Ovary (tissue), 9 donors: Measurements from ENCODE around the gene TMEM217. TPM values are rescaled to one million over a fixed set of nuclear protein-coding genes. Genes with fewer than 3 reads are reported as not detected.

ENCODE experiments used
- DNase-seq, 5 donors: peaks; one replicate each; pipeline ENCODE4 v3.0.0-alpha.2; 2019 to 2020
- H3K27ac ChIP-seq, 2 donors: fragments of 200-600 bp; one replicate each; pipeline versions ENCODE4 v1.5.1 to v1.8.0; 2019 to 2022
- H3K27me3 ChIP-seq: fragments of 200-600 bp; one replicate; pipeline ENCODE4 v1.8.0; 2022
- H3K36me3 ChIP-seq: fragments of 200-600 bp; sonication (generic); one replicate; pipeline ENCODE4 v1.5.1; 2019
- H3K4me1 ChIP-seq: one replicate; pipeline ENCODE4 v1.8.1; 2013; ENCODE audit warnings: mild to moderate bottlenecking, moderate library complexity; ENCODE audit not compliant: insufficient read depth
- H3K4me3 ChIP-seq: fragments of 200-600 bp; sonication (generic); one replicate; pipeline ENCODE4 v1.5.1; 2017
- H3K9me3 ChIP-seq, 2 donors: fragments of 200-600 bp in 1 of 2; sonication (generic) in 1 of 2; one replicate each; pipeline versions ENCODE4 v1.5.1 to v1.8.1; 2013 to 2019; ENCODE audit warnings: mild to moderate bottlenecking in 1 of 2, moderate library complexity in 1 of 2
- EP300 ChIP-seq: sonication (generic); formaldehyde crosslinking; IDR thresholded peaks from one replicate; pipeline ENCODE4 v1.6.1; 2017; ENCODE audit warnings: antibody characterized with exemption
- POLR2A ChIP-seq: fragments of 450-650 bp; IDR thresholded peaks from one replicate; pipeline ENCODE4 v1.6.1; 2017; ENCODE audit warnings: antibody characterized with exemption, mild to moderate bottlenecking, moderate library complexity
- WGBS, 3 donors: extraction: QIAGEN DNeasy Blood & Tissue Kit in 1 of 3; methylation state at CpG; one replicate each; pipeline versions ENCODE4 v1.1.5 to v1.1.7; 2013 to 2017; 5-methylcytosine and 5-hydroxymethylcytosine counted together
- intact Hi-C, 4 donors: fragments of 100-400 bp; cut with DNase I; formaldehyde crosslinking; loops; one replicate each; pipeline versions ENCODE4 v1.11.0 to v1.15.1; 2022 to 2023
- polyA plus RNA-seq, 2 donors: library from polyadenylated mRNA; stranded (reverse); fragments of 200-250 nt in 1 of 2; fragments of 350-450 nt in 1 of 2; fragmentation: Illumina TruSeq in 1 of 2; extraction: RNeasy Lipid Tissue Mini Kit (QIAGEN cat#74804) in 1 of 2; gene quantifications; one replicate each; pipeline ENCODE4 v1.2.3, GENCODE V29; 2013 to 2014
- total RNA-seq, 7 donors: library from RNA; depleted of rRNA in 2 of 7; stranded (reverse); fragments of >200 nt in 2 of 7; fragmentation: NEBNext Ultra II Directional in 3 of 7; extraction: Animal tissue kit (Norgen Biotek cat#: 25700) in 3 of 7; gene quantifications; one replicate each; pipeline versions ENCODE4 v1.1.0 to v1.2.4, GENCODE V29; 2016 to 2023
- TF ChIP-seq, protein P1 (sequence below), 3 donors: fragments of 450-650 bp in 2 of 3; fragments of 200-600 bp in 1 of 3; IDR thresholded peaks; one replicate each; pipeline versions ENCODE4 v1.5.1 to v1.8.0; 2016 to 2022; ENCODE audit warnings: antibody characterized with exemption in 3 of 3, mild to moderate bottlenecking in 1 of 3
- donor health status: DM: no; HTN: no; CAD: no; lungs with moderate emphysema.
- donor health status: DM: no; HTN: no; CAD: no.
- donor health status: Bipolar disorder and iron deficiency.
- donor health status: DM: yes; HTN: yes; CAD: no.
- donor health status: DM: no; HTN: no; CAD: no.
- donor health status: DM: yes; HTN: yes; CAD: no.

TMEM217 gene
- total and polyA plus RNA-seq, 9 donors: 0.39 to 4.6 (median 1.5) TPM

DNA sequence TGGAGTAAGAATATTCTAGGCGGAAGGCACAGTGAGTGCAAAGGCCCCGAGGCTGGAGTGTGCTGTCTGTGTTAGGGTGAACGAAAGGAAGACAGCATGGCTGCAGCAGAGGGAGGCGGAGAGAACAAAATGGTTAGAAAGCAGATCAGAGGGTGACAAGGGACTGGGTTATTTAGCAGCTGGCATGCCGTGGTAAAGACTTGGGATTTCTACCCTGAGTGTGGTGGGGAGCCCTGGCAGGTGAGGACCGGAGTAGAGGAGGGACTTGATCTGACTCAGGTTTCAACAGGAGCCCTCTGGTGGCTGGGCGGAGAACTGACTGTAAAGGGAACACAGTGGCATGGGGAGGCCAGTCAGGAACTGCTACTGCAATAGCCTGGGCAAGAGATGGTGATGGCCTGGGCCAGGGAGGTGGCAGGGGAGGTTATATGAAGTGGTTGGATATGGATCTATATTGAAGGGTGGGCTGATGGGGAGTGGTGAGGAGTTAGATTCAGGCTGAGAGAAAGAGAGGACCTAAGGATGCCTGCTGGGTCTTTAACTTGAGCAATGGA is 50.0 kb downstream of the TMEM217 start:
- H3K27ac ChIP-seq: no peak overlapping the region
- no peak for TF ChIP-seq EP300
- TF ChIP-seq, protein P1, sequence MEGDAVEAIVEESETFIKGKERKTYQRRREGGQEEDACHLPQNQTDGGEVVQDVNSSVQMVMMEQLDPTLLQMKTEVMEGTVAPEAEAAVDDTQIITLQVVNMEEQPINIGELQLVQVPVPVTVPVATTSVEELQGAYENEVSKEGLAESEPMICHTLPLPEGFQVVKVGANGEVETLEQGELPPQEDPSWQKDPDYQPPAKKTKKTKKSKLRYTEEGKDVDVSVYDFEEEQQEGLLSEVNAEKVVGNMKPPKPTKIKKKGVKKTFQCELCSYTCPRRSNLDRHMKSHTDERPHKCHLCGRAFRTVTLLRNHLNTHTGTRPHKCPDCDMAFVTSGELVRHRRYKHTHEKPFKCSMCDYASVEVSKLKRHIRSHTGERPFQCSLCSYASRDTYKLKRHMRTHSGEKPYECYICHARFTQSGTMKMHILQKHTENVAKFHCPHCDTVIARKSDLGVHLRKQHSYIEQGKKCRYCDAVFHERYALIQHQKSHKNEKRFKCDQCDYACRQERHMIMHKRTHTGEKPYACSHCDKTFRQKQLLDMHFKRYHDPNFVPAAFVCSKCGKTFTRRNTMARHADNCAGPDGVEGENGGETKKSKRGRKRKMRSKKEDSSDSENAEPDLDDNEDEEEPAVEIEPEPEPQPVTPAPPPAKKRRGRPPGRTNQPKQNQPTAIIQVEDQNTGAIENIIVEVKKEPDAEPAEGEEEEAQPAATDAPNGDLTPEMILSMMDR (IDR thresholded peaks at IDR 0.05): peak in 2 of 3 donors; percentile 28 to 35
- H3K9me3 ChIP-seq: no peaks in the 10 kb centered on the region
- H3K4me1 ChIP-seq: no peaks in the 10 kb centered on the region
- intact Hi-C loops: loop anchor here in 3 of 4 donors (2.0 to 10.0 kb wide), 5 partner anchors 36 to 713 kb away; partner anchors contain the start of genes C6orf89 (in 1 of the 3) and PIM1 (in 1 of the 3)
- WGBS, 3 donors: 72 to 74% (median 73%) methylated on average over 7 of the region's 7 CpGs
- no peaks in the 10 kb centered on the region for H3K27me3 ChIP-seq
- H3K36me3 ChIP-seq: no peaks in the 10 kb centered on the region
- peak; percentile 48 to 77 (median 65) for DNase-seq
- no peak overlapping the region for H3K4me3 ChIP-seq

DNA sequence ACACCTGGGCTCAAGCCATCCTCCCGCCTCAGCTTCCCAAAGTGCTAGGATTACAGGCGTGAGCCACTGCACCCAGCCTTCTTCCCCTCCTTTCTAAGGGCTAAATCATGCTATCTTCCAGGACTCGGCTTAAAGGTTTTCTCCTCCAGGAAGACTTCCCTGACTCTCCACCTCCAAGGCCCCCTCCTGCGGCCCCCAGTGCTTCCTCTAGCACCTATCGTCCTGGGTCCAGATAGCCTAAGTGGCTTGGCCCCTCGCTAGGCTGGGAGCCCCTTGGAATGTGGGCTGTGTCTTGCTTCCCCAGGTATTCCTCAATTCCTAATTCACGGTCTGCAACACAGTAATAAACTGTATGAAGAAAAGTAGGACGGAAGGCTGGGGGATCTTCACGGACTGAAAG is 51.3 kb downstream of the TMEM217 start:
- Histone ChIP-seq H3K27ac (no peak overlapping the region), H3K4me3 (no peak overlapping the region), H3K36me3 (no peaks in the 10 kb centered on the region), H3K9me3 (no peaks in the 10 kb centered on the region), H3K4me1 (no peaks in the 10 kb centered on the region), H3K27me3 (no peaks in the 10 kb centered on the region)
- TF ChIP-seq, protein P1 (IDR thresholded peaks at IDR 0.05): no peak
- TF ChIP-seq EP300 (no peak), POLR2A (no peak)
- no peak for DNase-seq
- 93 to 94% (median 94%) methylated on average over 9 of the region's 9 CpGs for WGBS, 3 donors
- intact Hi-C loops: loop anchor here in 3 of 4 donors (5.0 to 10.0 kb wide), 4 partner anchors 34 to 712 kb away; partner anchors contain the start of genes C6orf89 (in 1 of the 3) and PIM1 (in 1 of the 3)

DNA sequence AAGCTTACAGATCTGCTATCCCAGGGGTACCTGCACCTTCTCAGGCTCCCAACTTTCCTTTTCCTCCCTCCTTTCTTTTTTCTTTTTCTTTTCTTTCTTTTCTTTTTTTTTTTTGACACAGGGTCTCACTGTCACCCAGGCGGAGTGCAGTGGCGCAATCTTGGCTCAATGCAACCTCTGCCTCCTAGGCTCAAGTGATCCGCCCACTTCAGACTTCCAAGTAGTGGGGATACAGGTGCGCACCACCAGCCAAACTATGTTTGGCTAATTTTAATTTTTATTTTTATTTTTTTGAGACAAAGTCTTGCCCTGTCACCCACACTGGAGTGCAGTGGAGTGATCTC is 52.0 kb downstream of the TMEM217 start:
- Histone ChIP-seq H3K4me1 (no peaks in the 10 kb centered on the region), H3K36me3 (no peaks in the 10 kb centered on the region), H3K27ac (no peak overlapping the region), H3K4me3 (no peak overlapping the region), H3K9me3 (no peaks in the 10 kb centered on the region), H3K27me3 (no peaks in the 10 kb centered on the region)
- no peak for DNase-seq
- 95 to 96% (median 95%) methylated on average over 4 of the region's 4 CpGs for WGBS, 3 donors
- TF ChIP-seq, protein P1 (IDR thresholded peaks at IDR 0.05): no peak
- TF ChIP-seq EP300 (no peak), POLR2A (no peak)
- intact Hi-C loops: loop anchor here in 3 of 4 donors (5.0 to 10.0 kb wide), 4 partner anchors 34 to 711 kb away; partner anchors contain the start of genes C6orf89 (in 1 of the 3) and PIM1 (in 1 of the 3)

DNA sequence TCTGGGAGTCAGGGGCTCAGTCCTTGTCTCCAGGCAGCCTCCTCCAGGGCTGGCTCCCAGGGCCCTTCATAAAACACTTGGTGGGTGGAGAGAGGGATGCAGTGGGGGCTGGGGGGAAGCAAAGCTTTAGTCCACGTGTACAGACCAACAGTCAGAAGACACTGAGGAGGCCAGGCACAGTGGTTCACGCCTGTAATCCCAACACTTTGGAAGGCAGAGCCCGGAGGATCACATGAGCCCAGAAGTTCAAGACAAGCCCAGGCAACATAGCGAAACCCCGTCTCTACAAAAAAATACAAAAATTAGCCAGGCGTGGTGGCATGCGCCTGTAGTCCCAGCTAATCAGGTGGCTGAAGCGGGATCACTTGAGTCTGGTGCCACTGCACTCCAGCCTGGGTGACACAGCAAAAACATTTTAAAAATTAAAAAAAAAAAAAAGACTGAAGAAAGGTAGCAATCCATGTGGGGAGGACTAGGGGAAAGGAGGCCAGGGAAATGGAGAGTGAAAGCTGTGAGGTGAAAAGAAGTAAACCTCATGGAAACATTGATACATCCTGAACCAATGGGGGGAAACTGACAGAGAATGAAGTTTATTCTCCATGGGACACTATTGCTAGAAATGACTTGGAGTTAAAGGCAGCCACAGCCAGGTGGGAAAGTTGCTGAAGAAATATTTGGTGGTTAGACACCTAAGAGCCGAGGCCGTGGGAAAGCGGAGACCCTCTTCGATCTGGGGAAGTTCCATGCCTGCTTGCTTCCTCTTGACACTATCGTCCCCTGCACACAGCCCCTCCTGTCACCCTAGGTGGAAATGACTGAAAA is 52.6 kb downstream of the TMEM217 start:
- TF ChIP-seq EP300: no peak
- TF ChIP-seq, protein P1 (IDR thresholded peaks at IDR 0.05): no peak
- no peak for TF ChIP-seq POLR2A
- Histone ChIP-seq H3K27ac (no peak overlapping the region), H3K4me3 (no peak overlapping the region), H3K9me3 (no peaks in the 10 kb centered on the region), H3K36me3 (no peaks in the 10 kb centered on the region), H3K27me3 (no peaks in the 10 kb centered on the region), H3K4me1 (no peaks in the 10 kb centered on the region)
- no peak for DNase-seq
- 80 to 84% (median 82%) methylated on average over 13 of the region's 13 CpGs for WGBS, 3 donors
- intact Hi-C loops: loop anchor here in 3 of 4 donors (5.0 to 10.0 kb wide), 4 partner anchors 33 to 711 kb away; partner anchors contain the start of genes C6orf89 (in 1 of the 3) and PIM1 (in 1 of the 3)
